SW 1271 (cell line): ENCODE measurements around the gene FRY.

Experiments used
- DNase-seq, 2 experiments: peaks; one replicate each; lab custom pipeline; 2025; lab: John Stamatoyannopoulos, UW

FRY gene

GRCh38 chr13:32086791-32087441 is 55.3 kb downstream of the FRY start:
- DNase-seq: no peak

- DNase-seq: no peak
Observed at GRCh38 chr13:32087955-32088747, 56.6 kb downstream of the FRY start.

- DNase-seq: no peak
Observed at GRCh38 chr13:32092496-32092895, 60.9 kb downstream of the FRY start.

- no peak for DNase-seq
Observed at GRCh38 chr13:32093006-32093405, 61.4 kb downstream of the FRY start.

GRCh38 chr13:32098272-32098671 is 66.7 kb downstream of the FRY start:
- no peak for DNase-seq

GRCh38 chr13:32105653-32106313 is 74.2 kb downstream of the FRY start:
- no peak for DNase-seq

- DNase-seq: no peak
Observed at GRCh38 chr13:32107474-32107873, 75.9 kb downstream of the FRY start.

GRCh38 chr13:32107973-32108372 is 76.4 kb downstream of the FRY start:
- DNase-seq: no peak

- DNase-seq: no peak
Observed at GRCh38 chr13:32113532-32113931, 82.0 kb downstream of the FRY start.

GRCh38 chr13:32114284-32114950 is 82.8 kb downstream of the FRY start:
- no peak for DNase-seq

GRCh38 chr13:32115066-32115465 is 83.5 kb downstream of the FRY start:
- no peak for DNase-seq

GRCh38 chr13:32116210-32116609 is 84.6 kb downstream of the FRY start:
- DNase-seq: no peak

GRCh38 chr13:32117001-32117400 is 85.4 kb downstream of the FRY start:
- DNase-seq: no peak

- no peak for DNase-seq
Observed at GRCh38 chr13:32117701-32118100, 86.1 kb downstream of the FRY start.

GRCh38 chr13:32121316-32121715 is 89.7 kb downstream of the FRY start:
- no peak for DNase-seq

- no peak for DNase-seq
Observed at GRCh38 chr13:32124743-32125142, 93.2 kb downstream of the FRY start.

- no peak for DNase-seq
Observed at GRCh38 chr13:32125221-32125689, 93.7 kb downstream of the FRY start.

GRCh38 chr13:32125751-32126150 is 94.2 kb downstream of the FRY start:
- DNase-seq: no peak

GRCh38 chr13:32126278-32126677 is 94.7 kb downstream of the FRY start:
- DNase-seq: no peak

GRCh38 chr13:32126756-32127155 is 95.2 kb downstream of the FRY start:
- no peak for DNase-seq

- no peak for DNase-seq
Observed at GRCh38 chr13:32127691-32128090, 96.1 kb downstream of the FRY start.

- DNase-seq: no peak
Observed at GRCh38 chr13:32134241-32135055, 102.9 kb downstream of the FRY start.
